Mammary epithelial cell (primary cell): ENCODE measurements around the gene SP2.

Experiments used
- CTCF ChIP-seq, 2 donors: IDR thresholded peaks in 1 of 2; conservative IDR thresholded peaks in 1 of 2; 2 replicates each; pipeline ENCODE4 v1.5.1; 2011 to 2012; ENCODE audit warnings: inconsistent platforms in 2 of 2, low read length in 2 of 2, mild to moderate bottlenecking in 2 of 2, control low read depth in 1 of 2, low read depth in 1 of 2; ENCODE audit not compliant: insufficient read depth in 1 of 2; ENCODE audit errors: extremely low read depth in 1 of 2
- EZH2 ChIP-seq: IDR thresholded peaks from 2 replicates; pipeline ENCODE4 v1.6.1; 2012; ENCODE audit warnings: low read length, inconsistent platforms, borderline replicate concordance

GRCh38 chr17:47877368-47878034 is 18.5 kb upstream of the SP2 start:
- TF ChIP-seq CTCF (conservative IDR thresholded peaks at IDR 0.05 in 1 of 2, IDR thresholded peaks at IDR 0.05 in 1 of 2; ENCODE audit: extremely low read depth in 1 of 2, insufficient read depth in 1 of 2, low read depth in 1 of 2, low read length in 2 of 2): no peak
- no peak for TF ChIP-seq EZH2
